Calu3 (cell line): ENCODE results near the gene AKTIP. TPM values are rescaled to one million over a fixed set of nuclear protein-coding genes. Genes with fewer than 3 reads are reported as not detected.

Experiments
- BruUV-seq: library from RNA; stranded (reverse); fragments of 400-500 nt; replicated peaks from 2 replicates; lab custom pipeline; 2021; lab: Mats Ljungman, UMichigan
- CTCF ChIA-PET: fragments of 300-600 bp; sonication (Branson Sonifier 250); formaldehyde crosslinking; loops from one replicate; lab custom pipeline; 2022; ENCODE audit warnings: antibody characterized with exemption; lab: Charles Lee
- DNase-seq: peaks from one replicate; pipeline ENCODE4 v3.0.0; 2022
- H3K27ac Mint-ChIP-seq: one replicate; pipeline ENCODE4 v1.8.0; 2022; ENCODE audit warnings: mixed read lengths; ENCODE audit not compliant: unreplicated experiment
- H3K27me3 Mint-ChIP-seq: one replicate; pipeline ENCODE4 v1.8.0; 2022; ENCODE audit warnings: mixed read lengths; ENCODE audit not compliant: unreplicated experiment
- H3K36me3 Mint-ChIP-seq: one replicate; pipeline ENCODE4 v1.8.0; 2022; ENCODE audit warnings: mild to moderate bottlenecking, moderate library complexity, mixed read lengths; ENCODE audit not compliant: insufficient read depth, unreplicated experiment
- H3K4me1 Mint-ChIP-seq: one replicate; pipeline ENCODE4 v1.8.0; 2022; ENCODE audit warnings: mild to moderate bottlenecking, low read depth, mixed read lengths; ENCODE audit not compliant: unreplicated experiment
- H3K4me3 Mint-ChIP-seq: one replicate; pipeline ENCODE4 v1.8.0; 2022; ENCODE audit warnings: mild to moderate bottlenecking, low read depth, moderate library complexity, mixed read lengths; ENCODE audit not compliant: unreplicated experiment
- H3K9me3 Mint-ChIP-seq: one replicate; pipeline ENCODE4 v1.8.0; 2022; ENCODE audit warnings: low read depth, mixed read lengths; ENCODE audit not compliant: unreplicated experiment
- CTCF ChIP-seq: fragments of 200-600 bp; IDR thresholded peaks from one replicate; pipeline ENCODE4 v1.8.0; 2022; ENCODE audit warnings: antibody characterized with exemption; ENCODE audit not compliant: unreplicated experiment
- intact Hi-C: fragments of 100-400 bp; cut with micrococcal nuclease; formaldehyde crosslinking; loops from one replicate; pipeline ENCODE4 v1.10.0; 2022; ENCODE audit not compliant: unreplicated experiment
- total RNA-seq: library from RNA; stranded (reverse); gene quantifications from 2 replicates; pipeline ENCODE4 v1.2.3, GENCODE V29; 2022

Gene AKTIP
- total RNA-seq, 1 experiment from 2014 or later: 59.4 TPM

- CTCF ChIA-PET: no interaction called here
- no peak for TF ChIP-seq CTCF
- Mint-ChIP-seq H3K36me3 (peaks cover 65% of the 10 kb centered on the region), H3K9me3 (no peaks in the 10 kb centered on the region), H3K27ac (no peak overlapping the region), H3K27me3 (no peaks in the 10 kb centered on the region), H3K4me3 (no peak overlapping the region), H3K4me1 (no peaks in the 10 kb centered on the region)
- DNase-seq: no peak
- intact Hi-C loops: no loop called here
- BruUV-seq: no TSS peak
Observed at GRCh38 chr16:53494636-53495035, 8.4 kb downstream of the AKTIP start.

GRCh38 chr16:53492503-53492902, 10.5 kb downstream of the AKTIP start:
- Mint-ChIP-seq H3K4me1 (no peaks in the 10 kb centered on the region), H3K27ac (no peak overlapping the region), H3K27me3 (no peaks in the 10 kb centered on the region), H3K36me3 (peaks cover 59% of the 10 kb centered on the region), H3K4me3 (no peak overlapping the region), H3K9me3 (no peaks in the 10 kb centered on the region)
- TF ChIP-seq CTCF: no peak
- CTCF ChIA-PET: no interaction called here
- intact Hi-C loops: no loop called here
- no peak for DNase-seq
- BruUV-seq: no TSS peak

DNA sequence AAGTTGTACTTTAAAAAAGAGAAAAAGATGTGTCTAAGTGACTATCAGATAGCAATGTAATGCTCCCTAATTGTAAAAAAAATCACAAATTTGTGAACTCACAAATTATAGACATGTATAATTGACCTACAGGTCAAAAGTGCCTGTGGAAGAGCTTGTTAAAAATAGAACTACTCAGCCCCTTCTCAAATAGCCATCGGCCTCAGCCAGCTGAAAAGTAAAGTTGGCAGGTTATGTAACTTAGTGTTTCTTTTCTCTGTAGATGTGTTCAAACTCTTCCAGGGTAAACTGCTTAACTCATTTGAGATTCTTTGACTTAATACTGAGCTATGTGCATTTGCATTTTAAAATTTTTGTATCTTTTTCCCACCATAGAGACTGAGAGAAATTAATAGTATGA, 13.3 kb downstream of the AKTIP start:
- no TSS peak for BruUV-seq
- no peak overlapping the region for H3K27ac Mint-ChIP-seq
- no peaks in the 10 kb centered on the region for H3K9me3 Mint-ChIP-seq
- H3K4me1 Mint-ChIP-seq: no peaks in the 10 kb centered on the region
- no peak overlapping the region for H3K4me3 Mint-ChIP-seq
- H3K36me3 Mint-ChIP-seq: peaks cover 53% of the 10 kb centered on the region
- CTCF ChIA-PET: no interaction called here
- no peaks in the 10 kb centered on the region for H3K27me3 Mint-ChIP-seq
- DNase-seq: no peak
- no peak for TF ChIP-seq CTCF
- intact Hi-C loops: no loop called here

- H3K27me3 Mint-ChIP-seq: no peaks in the 10 kb centered on the region
- no peaks in the 10 kb centered on the region for H3K4me1 Mint-ChIP-seq
- H3K9me3 Mint-ChIP-seq: no peaks in the 10 kb centered on the region
- intact Hi-C loops: no loop called here
- H3K36me3 Mint-ChIP-seq: peaks cover 56% of the 10 kb centered on the region
- H3K27ac Mint-ChIP-seq: no peak overlapping the region
- BruUV-seq: no TSS peak
- CTCF ChIA-PET: no interaction called here
- TF ChIP-seq CTCF: no peak
- H3K4me3 Mint-ChIP-seq: no peak overlapping the region
- no peak for DNase-seq
Observed at GRCh38 chr16:53486230-53486629, 16.8 kb downstream of the AKTIP start.
